GM18507 (cell line): Measurements from ENCODE around the gene C16orf89.
"Not testable (repeated sequence)": the region's sequence is repeated elsewhere in the genome, so short reads cannot be mapped to it uniquely, and the experiment has no call there.

Experiments
- DNase-seq: peaks from one replicate; pipeline ENCODE4 v3.0.0; 2011; ENCODE audit warnings: low read depth; ENCODE audit not compliant: insufficient read length; ENCODE audit errors: extremely low spot score
- FAIRE-seq: peaks from 2 replicates; lab custom pipeline; 2011; peaks lifted over from hg19 to GRCh38; lab: Jason Lieb, UNC

Gene C16orf89, protein sequence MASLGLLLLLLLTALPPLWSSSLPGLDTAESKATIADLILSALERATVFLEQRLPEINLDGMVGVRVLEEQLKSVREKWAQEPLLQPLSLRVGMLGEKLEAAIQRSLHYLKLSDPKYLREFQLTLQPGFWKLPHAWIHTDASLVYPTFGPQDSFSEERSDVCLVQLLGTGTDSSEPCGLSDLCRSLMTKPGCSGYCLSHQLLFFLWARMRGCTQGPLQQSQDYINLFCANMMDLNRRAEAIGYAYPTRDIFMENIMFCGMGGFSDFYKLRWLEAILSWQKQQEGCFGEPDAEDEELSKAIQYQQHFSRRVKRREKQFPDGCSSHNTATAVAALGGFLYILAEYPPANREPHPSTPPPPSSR

DNA sequence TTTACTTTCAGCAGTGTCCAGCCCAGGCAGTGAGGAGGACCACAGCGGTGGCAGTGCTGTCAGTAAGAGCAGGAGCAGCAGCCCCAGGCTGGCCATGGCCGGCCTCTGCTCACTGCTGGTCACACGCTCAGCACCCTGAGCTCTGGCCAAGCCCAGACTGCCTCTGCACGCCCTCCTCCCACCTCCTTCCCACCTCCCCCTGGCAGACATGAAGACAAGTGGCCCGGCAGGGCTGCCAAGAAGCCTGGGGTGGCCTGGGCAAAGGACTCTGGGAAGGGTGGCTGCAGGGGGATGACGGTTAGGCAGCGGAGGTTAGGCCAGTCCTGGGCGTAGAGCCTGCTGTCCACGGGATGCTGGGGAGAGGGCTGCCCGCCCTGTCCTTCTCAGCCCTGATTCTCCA is at the start of gene C16orf89:
Gene C16orf89, minus strand, starts transcription at position 144 of the 400 bp plus-strand sequence. Its CDS starts 48 bp downstream, at position 96.
- no peak for DNase-seq
- FAIRE-seq, result no peak

DNA sequence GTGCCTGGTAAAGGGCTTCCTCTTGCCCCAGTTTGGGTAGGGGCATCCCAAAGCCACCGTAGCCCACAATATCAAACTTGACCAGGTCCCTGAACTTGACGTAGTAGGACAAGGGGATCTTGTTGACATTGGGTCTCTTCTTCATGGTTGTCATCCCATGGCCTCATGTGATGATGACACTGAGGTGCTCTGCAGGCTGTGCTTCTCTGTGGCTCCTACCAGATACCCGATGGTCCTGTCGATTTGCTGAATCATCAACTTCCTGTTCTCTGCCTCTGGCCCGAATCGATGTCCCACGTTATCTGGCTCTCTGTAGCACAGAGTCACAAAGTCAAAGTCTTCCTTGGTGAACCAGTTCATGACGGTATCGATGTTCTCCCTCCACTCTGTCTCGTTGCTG is 45.2 kb upstream of the C16orf89 start:
- DNase-seq, FAIRE-seq: not testable (repeated sequence)

DNA sequence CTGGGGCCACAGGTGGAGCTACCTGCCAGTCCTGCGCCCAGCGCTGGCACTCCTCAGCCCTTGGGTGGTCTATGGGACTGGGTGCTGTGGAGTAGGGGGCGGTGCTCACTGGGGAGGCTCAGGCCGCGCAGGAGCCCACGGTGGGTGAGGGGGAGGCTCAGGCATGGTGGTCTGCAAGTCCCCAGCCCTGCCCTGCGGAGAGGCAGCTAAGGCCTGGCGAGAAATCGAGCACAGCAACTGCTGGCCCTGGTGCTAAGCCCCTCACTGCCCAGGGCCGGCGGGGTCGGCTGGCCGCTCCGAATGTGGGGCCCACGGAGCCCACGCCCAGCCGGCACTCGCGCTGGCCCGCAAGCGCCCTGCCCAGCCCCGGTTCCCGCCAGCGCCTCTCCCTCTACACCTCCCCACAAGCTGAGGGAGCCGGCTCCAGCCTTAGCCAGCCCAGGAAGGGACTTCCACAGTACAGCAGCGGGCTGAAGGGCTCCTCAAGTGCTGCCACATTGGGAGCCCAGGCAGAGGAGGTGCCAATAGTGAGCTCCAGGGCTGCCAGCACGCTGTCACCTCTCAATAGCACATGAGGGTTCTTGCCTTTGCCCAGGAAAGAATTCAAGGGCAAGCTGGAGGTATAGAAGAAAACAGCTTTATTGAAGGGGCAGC is 42.9 kb upstream of the C16orf89 start:
- FAIRE-seq (no peak), DNase-seq (no peak)

DNA sequence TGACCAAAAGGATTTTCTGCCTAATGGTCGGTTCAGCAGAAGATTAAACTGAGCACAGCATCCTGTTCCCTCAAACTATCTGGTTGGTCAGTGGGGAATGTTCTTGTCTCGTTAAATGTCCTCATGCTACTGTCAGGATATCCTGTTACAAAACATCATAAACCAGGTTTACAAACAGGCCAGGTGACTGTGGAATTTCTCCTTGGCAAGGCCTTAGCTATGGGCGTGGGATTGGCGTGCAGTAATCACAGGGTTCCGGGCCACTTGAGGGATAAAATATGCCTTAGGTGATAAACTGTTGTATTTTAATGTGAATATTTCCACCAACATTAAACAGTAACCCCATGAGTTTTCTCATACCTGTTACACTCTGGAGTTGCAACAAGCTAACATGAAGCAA is 39.3 kb upstream of the C16orf89 start:
- FAIRE-seq, DNase-seq: not testable (repeated sequence)

DNA sequence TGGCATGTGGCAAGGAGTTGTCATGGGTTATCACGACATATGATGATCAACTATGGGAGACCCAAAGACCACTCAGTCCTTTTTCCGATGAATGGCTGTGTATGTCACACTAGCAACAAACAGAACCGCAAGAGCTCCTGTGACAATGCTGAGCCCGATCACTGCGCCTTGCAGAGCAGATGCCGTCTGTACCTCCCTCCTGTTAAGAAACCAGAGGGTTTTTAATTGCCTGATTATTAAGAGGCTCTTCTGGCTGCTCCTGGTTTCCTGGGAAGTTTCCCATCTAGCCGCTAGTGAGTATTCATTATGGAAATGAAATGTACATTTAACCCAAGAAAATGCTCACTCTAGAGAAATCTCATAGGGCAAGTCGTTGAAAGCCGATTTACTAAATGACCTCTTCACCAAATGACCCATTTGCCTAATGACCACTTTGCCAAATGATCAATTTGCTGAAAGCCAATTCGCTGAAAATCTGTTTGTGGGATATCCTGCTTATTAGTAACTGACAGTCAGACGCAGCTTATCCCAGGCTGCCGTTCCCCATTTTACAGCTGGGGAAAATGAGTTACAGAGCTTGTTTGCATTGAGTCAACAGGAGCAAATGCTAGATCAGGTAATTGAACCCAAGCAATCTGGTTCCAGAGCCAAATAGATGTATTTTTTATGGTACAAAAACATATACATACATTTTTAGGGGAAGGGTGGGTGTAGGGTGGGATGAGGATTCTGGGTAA is 37.7 kb upstream of the C16orf89 start:
- FAIRE-seq, result not testable (repeated sequence)

DNA sequence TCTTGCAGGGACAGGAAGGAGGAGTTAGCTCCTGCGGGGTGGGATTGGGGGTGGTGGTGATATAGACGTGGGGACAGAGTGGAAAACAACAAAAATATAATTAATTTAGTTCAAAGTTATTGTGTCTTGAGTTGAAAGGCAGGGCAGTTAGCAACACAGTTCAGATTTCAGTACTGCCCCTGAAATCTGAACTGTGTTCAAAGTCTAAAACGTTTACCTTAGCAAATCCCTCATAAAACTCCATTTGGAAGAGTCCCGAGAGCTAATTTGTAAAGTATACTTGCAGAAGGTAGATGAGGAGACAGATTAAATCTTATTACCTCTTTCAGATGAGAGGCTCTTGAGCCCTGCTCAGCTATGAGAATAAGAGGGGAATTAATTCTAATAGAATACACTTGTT is 33.4 kb upstream of the C16orf89 start:
- FAIRE-seq, DNase-seq: not testable (repeated sequence)

More for the DNA sequence above, 37.7 kb upstream of the C16orf89 start:
- DNase-seq, result not testable (repeated sequence)

DNA sequence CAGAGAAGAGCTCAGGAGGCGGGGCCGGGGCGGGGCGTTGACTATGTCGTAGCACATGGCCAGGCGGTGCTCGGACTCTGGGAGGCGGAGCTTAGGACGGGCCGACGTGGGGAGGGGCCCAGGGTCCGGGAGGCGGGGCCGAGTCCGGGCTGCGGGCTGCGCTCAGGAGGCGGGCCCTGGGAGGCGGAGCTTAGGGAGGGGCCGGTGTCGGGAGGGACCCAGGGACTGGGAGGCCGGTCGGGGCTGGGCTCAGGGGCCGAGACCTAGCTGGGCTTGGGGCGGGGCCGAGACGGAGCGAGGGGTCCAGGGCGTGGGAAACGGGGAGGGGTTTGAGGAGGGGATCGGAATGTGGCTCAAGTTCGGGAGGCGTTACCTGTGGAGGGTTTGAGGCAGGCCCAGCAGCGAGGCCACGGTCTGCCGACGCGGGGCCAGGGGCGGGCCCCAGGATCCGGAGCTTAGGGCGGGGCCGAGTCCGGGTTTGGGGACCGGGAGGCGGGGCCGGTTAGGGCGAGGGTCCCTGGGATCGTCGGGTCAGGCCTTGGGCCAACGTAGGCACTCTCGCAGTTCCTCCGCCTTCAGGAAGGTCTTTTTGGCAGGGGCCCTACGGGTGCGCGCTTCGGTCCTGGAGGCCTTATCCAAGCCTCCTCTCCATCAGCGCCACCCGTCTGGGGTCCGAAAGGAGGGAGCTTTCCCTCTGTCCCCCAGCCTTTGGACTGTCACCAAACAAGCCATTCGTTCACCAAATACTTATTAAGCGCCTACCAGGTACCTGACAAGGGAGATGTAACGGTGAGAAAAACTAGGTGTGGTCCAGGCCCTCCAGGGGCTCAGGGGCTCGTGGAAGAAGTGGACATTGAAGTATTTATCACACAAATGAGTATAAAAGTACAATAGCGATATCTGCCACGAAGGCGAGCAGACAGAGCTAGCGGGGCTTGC is 32.7 kb upstream of the C16orf89 start:
- not testable (repeated sequence) for DNase-seq

DNA sequence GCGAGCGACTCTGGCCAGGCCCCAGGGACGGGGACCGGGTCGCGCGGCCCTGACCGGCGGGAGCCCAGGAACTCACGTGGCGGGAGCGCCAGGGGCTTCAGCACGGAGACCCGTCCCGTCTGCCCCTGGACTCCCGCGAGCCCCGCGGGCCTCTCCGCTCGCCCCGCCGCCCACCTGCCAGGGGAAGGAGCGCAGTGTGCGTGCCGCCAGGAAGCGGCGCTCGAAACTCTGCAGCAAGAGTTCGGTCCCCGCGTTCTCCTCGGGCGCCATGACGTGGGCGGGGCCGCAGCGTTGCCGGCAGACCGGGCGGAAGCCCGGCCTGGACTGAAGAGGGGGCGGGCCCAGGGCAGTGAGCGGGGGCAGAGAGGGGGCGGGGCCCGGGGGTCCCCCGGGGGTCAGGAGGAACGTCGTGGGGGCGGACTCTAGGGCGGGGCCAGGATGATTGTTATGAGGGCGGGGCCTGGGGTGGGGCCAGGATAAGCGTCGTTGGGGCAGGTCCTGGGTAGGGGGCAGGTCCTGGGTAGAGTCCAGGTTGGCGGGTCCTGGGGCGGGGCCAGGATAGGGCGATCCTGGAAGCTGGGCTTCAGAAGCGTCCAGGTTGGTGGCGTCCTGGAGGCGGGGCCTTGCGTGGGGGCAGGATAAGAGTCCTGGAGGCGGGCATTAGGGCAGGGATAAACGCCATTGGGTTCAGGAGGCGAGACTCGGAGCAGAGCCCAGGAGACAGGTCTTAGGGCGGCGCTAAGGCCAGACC is 31.9 kb upstream of the C16orf89 start, which contains the start of gene EEF2KMT:
Gene EEF2KMT, minus strand, starts transcription at position 326 of the 751 bp plus-strand sequence. Its CDS starts 56 bp downstream, at position 270.
- peak; percentile 72 for DNase-seq
- FAIRE-seq, result peak; percentile 90

More for the DNA sequence above, 32.7 kb upstream of the C16orf89 start:
- FAIRE-seq, result not testable (repeated sequence)

DNA sequence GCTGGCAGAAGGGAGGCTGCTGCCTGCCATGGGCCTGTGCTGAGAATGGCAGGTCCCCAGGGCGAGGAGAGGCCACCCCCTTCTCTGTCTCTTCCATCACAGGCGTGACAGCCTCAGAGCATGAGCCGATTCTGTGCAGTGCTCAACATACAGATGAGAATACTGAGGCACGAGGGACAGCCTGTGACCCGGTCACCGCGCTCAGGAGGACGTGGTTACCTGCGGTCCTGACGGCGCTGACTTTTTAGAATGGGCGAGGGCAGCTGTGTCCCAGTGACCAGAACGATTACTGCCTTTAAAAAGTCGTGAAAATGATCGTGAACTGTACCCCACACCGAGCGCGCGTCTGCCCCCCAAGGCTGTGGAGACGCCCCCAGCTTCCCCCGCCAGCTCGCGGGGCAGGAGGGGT is 31.3 kb upstream of the C16orf89 start:
- not testable (repeated sequence) for FAIRE-seq, DNase-seq

DNA sequence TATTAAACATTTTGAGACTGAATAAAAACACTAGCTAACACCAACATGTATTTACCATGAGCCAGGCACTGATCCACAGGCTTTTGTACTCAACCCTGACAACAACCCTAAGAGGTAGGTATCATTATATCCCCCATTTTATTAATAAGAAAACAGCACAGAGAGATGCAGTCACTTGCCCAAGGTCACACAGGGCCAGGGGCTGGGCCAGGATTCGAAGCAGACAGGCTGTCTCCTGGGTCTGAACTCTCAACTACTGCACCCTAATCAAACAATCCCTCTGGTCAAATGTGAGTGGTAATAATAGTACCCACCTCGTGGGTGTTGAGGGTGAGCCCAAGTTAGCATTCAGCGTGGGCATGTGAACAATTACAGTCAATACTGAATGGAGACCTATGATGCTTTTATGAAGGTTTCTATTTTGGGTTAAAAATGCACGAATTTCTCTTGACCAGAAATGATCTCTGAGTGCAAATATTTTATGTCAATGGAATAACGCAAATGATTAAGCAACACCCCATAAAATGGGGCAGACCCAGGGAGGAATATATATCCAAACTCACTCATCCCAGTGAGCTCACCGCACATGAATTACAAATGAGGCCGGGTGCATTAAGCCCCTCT is 30.8 kb upstream of the C16orf89 start:
- DNase-seq, FAIRE-seq: not testable (repeated sequence)

DNA sequence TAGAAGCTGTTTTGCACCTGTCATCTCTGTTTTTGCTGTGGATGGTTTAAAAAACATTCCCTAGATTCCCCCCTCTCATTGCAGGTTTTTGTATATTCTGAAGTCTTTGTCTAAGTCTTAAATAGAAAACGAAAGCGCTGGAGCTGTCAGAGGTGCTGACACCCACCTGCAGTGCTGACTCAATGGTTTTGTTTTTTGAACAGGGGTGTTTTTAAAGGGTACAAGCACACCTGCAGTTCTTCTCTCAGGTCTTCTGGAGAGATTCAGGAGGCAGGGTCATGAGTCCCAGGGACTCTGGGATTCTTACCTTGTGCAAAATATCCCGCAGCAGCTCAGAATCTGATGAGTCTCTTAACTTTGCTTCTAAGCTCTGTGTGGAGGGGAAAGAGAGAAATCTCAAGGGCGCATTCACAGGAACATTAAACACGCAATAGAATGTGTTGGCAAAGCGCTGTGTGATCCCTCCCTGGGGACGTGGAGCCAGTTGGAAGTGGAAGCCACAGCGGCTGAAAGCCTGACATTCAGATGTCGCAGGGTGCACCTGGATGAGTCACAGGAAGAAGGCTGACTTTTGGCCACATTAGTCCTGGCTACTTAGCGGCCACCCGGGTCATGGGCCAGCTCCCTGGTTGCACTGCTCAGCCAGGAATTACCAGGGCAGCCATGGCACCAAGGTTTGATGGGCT is 29.5 kb upstream of the C16orf89 start:
- not testable (repeated sequence) for DNase-seq, FAIRE-seq

DNA sequence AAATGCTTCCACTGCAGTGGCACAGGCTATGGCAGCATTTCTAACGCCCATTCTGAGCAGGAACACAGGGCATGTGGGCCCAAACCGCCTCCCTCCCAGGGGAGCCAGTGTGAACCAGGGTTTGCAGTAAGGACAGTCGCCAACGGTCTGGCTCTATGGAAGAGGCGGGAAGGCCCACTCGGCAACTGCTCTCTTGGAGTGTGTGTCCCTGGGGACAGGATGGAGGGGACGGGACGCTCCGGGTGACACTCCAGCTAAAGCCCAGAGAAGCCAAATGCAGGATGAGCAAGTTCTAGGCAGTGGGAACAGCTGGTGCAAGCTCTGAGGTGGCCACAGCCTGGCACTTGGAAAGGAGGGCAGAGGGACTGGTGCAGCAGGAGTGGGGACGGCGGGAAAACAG is 28.0 kb upstream of the C16orf89 start:
- not testable (repeated sequence) for FAIRE-seq, DNase-seq

DNA sequence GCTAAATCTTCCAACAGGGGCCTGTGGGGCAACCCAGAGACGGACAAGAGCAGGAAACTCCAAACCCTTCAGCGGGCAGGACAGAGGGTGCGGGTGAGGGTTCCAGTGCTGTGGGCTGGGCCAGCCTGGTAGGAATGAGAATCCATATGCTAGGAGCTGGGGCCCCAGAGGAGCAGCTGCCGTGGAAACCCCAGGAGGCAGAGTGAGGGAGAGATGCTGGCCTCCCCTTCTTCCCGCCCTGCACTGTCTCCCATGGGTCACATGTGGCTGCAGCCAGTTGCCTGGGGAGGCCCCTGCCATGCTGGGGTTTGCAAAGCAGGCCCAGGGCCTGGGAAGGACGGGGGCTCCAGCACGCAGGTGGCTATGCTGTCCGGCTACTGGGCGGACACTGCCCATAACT is 27.3 kb upstream of the C16orf89 start:
- not testable (repeated sequence) for DNase-seq, FAIRE-seq

DNA sequence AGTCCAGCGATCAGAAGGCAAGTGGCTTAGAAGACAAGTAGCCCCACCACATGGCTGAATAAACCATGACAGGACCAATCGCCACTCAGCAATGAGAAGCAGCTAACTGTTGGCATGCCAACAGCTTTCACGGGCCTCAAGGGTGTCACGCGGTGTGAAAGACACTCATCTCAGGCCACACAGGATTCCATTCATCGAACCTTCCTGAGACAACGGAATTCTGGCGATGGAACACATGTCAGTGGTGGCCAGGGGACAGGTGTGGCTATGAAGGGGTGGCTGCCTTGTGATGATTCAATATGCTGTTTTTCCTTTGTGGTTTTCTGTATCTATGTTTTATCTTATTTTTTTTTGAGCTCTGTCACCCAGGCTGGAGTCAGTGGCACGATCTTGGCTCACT is 24.8 kb upstream of the C16orf89 start:
- not testable (repeated sequence) for FAIRE-seq, DNase-seq

DNA sequence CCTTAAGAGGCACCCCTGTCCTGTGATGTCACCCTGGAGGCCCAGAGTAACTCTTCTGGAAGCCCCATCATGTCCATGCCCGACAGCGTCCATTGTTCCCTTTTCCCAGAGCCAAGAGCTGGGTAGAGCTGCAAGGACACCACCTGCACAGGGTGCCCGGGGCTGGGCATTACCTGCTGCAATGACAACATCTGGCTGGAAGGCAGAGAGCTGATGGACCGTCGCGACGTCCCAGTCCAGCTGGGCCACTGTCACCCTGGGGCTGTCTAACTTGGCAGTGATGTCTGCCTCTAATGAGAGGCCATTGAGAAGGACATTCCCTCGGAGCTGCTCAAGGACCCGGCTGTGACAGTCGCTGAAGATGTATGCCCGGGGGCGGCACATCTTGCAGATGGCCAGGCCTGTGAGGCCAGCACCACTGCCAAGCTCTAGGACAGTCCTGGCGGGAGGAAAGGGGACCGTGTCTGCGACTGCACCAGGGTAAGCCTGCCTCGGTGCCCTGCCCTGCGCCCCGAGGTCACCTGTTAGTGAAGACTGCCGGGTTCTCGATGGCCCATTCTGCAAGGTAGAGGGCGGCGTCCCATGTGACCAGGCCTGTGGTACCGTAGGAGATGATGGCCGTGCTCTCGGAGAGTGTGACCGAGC is 24.3 kb upstream of the C16orf89 start:
- not testable (repeated sequence) for DNase-seq, FAIRE-seq

DNA sequence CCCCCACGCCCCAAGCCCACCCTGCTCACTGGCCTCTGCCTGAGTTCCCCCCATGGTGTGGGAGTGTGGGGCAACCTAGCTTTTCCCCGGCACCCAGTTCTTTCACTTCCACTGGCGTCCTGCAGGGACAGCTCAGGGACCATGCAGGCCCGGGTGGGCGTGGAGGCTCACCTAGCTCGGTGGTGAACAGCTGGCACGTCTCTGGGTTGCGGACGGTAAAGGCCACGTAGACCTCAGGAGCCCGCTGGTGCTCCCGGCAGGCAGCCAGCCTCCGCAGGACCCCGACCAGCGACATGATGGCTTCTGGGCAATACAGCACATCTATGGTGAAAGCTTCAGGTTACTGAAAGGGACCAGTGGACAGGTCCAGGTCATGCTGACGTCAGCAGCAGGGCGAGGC is 23.2 kb upstream of the C16orf89 start:
- DNase-seq, result not testable (repeated sequence)

More for the DNA sequence above, 23.2 kb upstream of the C16orf89 start:
- FAIRE-seq, result not testable (repeated sequence)
